ENCODE measurements around the gene CEACAM1.

The CEACAM1 gene

DNA sequence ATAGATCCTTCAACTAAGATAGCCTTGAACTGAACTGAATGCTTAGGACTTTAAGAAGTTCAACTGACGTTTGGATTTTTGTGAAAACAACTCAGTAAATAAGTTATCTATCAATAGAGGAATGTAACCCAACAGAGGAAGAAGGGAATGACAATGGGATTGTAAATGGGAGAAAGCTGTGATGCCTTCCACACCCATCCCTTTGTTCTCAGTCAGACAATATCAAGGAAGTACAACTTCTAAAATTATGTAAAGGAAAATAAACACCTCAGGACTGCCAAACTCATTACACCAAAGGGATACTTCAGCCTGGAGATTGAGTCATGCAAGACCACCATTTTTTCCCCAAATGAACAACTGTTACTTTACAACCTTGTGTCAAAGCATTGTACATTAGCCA, 45.4 kb upstream of the CEACAM1 start:
- TF ChIP-seq EZH2 (optimal IDR thresholded peaks at IDR 0.05; ENCODE audit: low read depth, low read length) = no peak
- TF ChIP-seq, protein P1, sequence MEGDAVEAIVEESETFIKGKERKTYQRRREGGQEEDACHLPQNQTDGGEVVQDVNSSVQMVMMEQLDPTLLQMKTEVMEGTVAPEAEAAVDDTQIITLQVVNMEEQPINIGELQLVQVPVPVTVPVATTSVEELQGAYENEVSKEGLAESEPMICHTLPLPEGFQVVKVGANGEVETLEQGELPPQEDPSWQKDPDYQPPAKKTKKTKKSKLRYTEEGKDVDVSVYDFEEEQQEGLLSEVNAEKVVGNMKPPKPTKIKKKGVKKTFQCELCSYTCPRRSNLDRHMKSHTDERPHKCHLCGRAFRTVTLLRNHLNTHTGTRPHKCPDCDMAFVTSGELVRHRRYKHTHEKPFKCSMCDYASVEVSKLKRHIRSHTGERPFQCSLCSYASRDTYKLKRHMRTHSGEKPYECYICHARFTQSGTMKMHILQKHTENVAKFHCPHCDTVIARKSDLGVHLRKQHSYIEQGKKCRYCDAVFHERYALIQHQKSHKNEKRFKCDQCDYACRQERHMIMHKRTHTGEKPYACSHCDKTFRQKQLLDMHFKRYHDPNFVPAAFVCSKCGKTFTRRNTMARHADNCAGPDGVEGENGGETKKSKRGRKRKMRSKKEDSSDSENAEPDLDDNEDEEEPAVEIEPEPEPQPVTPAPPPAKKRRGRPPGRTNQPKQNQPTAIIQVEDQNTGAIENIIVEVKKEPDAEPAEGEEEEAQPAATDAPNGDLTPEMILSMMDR (IDR thresholded peaks at IDR 0.05; ENCODE audit: low read length) = no peak
- no peak for TF ChIP-seq EZH2phosphoT487 (IDR thresholded peaks at IDR 0.05; ENCODE audit: low read length)
- no peaks in the 10 kb centered on the region for H3F3A ChIP-seq (ENCODE audit: insufficient read depth, low read length)
- no peaks in the 10 kb centered on the region for H3K36me3 ChIP-seq (replicated peaks; ENCODE audit: insufficient read depth, low read length)
- no peak overlapping the region for H3K9ac ChIP-seq (ENCODE audit: low read length)
- H3K27ac ChIP-seq (ENCODE audit: low read length) = no peak overlapping the region
- peaks cover 9% of the 10 kb centered on the region; the same call in 1 of the 2 replicates for H3K27me3 ChIP-seq (replicated peaks; ENCODE audit: insufficient read depth, low read length)
- no peaks in the 10 kb centered on the region for H4K20me1 ChIP-seq (ENCODE audit: insufficient read depth, low read length)
- H3K9me3 ChIP-seq (replicated peaks; ENCODE audit: insufficient read depth, low read length) = no peaks in the 10 kb centered on the region
- H3K79me2 ChIP-seq (ENCODE audit: low read length) = no peaks in the 10 kb centered on the region
- H2AFZ ChIP-seq (ENCODE audit: low read length) = no peak overlapping the region
- H3K4me2 ChIP-seq (ENCODE audit: low read depth, low read length) = no peak overlapping the region
- no peaks in the 10 kb centered on the region for H3K9me2 ChIP-seq (replicated peaks; ENCODE audit: insufficient read depth, low read length)
- H3K4me1 ChIP-seq (ENCODE audit: low read length) = no peaks in the 10 kb centered on the region
- no peak for DNase-seq
- H3K4me3 ChIP-seq (ENCODE audit: low read length) = no peak overlapping the region

DNA sequence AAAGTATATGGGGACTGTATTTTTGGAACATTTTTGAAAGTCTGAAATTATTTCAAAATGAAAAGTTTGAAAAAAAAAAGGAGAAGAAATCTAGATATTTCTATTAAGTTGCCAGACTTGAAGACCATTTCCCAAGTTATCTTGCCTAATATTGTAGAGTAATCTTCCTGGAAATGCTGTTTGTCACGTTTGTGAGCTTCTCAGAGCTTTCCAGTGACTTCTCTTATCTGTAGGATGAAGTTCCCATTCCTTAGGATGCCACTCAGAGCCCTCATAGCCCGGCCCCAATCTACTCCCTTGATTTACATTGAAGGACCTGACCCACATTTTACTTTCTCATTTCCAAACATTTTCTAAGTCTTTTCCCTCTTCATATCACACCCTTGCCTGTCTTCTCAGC, 42.8 kb upstream of the CEACAM1 start:
- Histone ChIP-seq H3F3A (ENCODE audit: insufficient read depth, low read length) (no peaks in the 10 kb centered on the region), H3K4me1 (ENCODE audit: low read length) (no peaks in the 10 kb centered on the region), H3K4me3 (ENCODE audit: low read length) (no peak overlapping the region), H4K20me1 (ENCODE audit: insufficient read depth, low read length) (no peaks in the 10 kb centered on the region), H3K27ac (ENCODE audit: low read length) (no peak overlapping the region), H3K9ac (ENCODE audit: low read length) (no peak overlapping the region), H3K27me3 (replicated peaks; ENCODE audit: insufficient read depth, low read length) (no peaks in the 10 kb centered on the region; the same call in 1 of the 2 replicates), H3K9me3 (replicated peaks; ENCODE audit: insufficient read depth, low read length) (no peaks in the 10 kb centered on the region), H3K4me2 (ENCODE audit: low read depth, low read length) (no peak overlapping the region), H3K79me2 (ENCODE audit: low read length) (no peaks in the 10 kb centered on the region), H3K36me3 (replicated peaks; ENCODE audit: insufficient read depth, low read length) (no peaks in the 10 kb centered on the region), H2AFZ (ENCODE audit: low read length) (no peak overlapping the region), H3K9me2 (replicated peaks; ENCODE audit: insufficient read depth, low read length) (no peaks in the 10 kb centered on the region)
- no peak for DNase-seq
- TF ChIP-seq EZH2 (optimal IDR thresholded peaks at IDR 0.05; ENCODE audit: low read depth, low read length) (no peak), EZH2phosphoT487 (IDR thresholded peaks at IDR 0.05; ENCODE audit: low read length) (no peak)
- TF ChIP-seq, protein P1 (IDR thresholded peaks at IDR 0.05; ENCODE audit: low read length) = no peak

DNA sequence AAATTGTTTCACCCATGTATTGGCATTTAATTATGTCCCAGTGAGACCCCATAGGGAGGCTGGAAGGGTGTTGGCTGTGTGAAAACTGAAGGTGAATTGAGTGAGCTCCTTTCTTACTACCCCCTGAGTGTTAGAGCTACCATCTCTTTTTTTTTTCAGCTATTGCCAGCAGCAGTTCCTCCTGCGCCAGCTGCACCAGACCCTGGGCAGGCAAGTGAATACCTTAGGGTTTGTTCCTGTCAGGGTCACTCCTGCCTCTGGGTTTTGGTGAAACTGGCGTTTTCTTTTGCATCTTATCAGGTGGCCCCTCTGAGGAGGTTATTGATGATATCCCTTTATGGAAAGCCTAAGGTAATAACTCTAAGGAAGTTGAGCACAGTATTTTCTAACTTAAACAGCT, 40.9 kb upstream of the CEACAM1 start:
- Histone ChIP-seq H2AFZ (ENCODE audit: low read length) (no peak overlapping the region), H3F3A (ENCODE audit: insufficient read depth, low read length) (no peaks in the 10 kb centered on the region), H3K4me3 (ENCODE audit: low read length) (no peak overlapping the region), H3K27me3 (replicated peaks; ENCODE audit: insufficient read depth, low read length) (peaks cover 5% of the 10 kb centered on the region), H4K20me1 (ENCODE audit: insufficient read depth, low read length) (no peaks in the 10 kb centered on the region), H3K9me3 (replicated peaks; ENCODE audit: insufficient read depth, low read length) (no peaks in the 10 kb centered on the region), H3K27ac (ENCODE audit: low read length) (no peak overlapping the region), H3K36me3 (replicated peaks; ENCODE audit: insufficient read depth, low read length) (no peaks in the 10 kb centered on the region), H3K9ac (ENCODE audit: low read length) (no peak overlapping the region), H3K9me2 (replicated peaks; ENCODE audit: insufficient read depth, low read length) (no peaks in the 10 kb centered on the region), H3K4me2 (ENCODE audit: low read depth, low read length) (no peak overlapping the region), H3K4me1 (ENCODE audit: low read length) (no peaks in the 10 kb centered on the region), H3K79me2 (ENCODE audit: low read length) (no peaks in the 10 kb centered on the region)
- TF ChIP-seq EZH2 (optimal IDR thresholded peaks at IDR 0.05; ENCODE audit: low read depth, low read length) (no peak), EZH2phosphoT487 (IDR thresholded peaks at IDR 0.05; ENCODE audit: low read length) (no peak)
- TF ChIP-seq, protein P1 (IDR thresholded peaks at IDR 0.05; ENCODE audit: low read length) = no peak
- DNase-seq = no peak
